Hair follicular keratinocyte (primary cell): Measurements from ENCODE around the gene MYLK. TPM values are rescaled to one million over a fixed set of nuclear protein-coding genes. Genes with fewer than 3 reads are reported as not detected.

Experiments
- total RNA-seq: library from RNA; depleted of rRNA; stranded (reverse); fragments of >200 nt; gene quantifications from 2 replicates; pipeline ENCODE4 v1.2.3, GENCODE V29; 2015

Gene MYLK
- total RNA-seq = 9.7 and 11.2 TPM in 2 replicates

GRCh38 chr3:123884203-123884831 is at the start of gene MYLK:
Gene MYLK, minus strand, starts transcription at chr3:123884332. Its CDS starts 90,491 bp downstream, at chr3:123793841.

GRCh38 chr3:123584988-123585937 is 298.9 kb downstream of the MYLK start, which contains the start of gene HACD2:
Gene HACD2, minus strand, starts transcription at chr3:123585053. Its CDS starts 26 bp downstream, at chr3:123585027.

Other genes with a start within 250 kb of the MYLK start
- gene CCDC14, start 76.9 kb upstream of the MYLK start, total RNA-seq = 10.8 and 11.5 TPM in 2 replicates
- gene ROPN1, start 107.8 kb upstream of the MYLK start, total RNA-seq = not detected in 2 replicates
- 0.87 and 2.0 TPM in 2 replicates for gene KALRN, start 149.0 kb upstream of the MYLK start, total RNA-seq